HCT116 (cell line): ENCODE results near the gene GZMH. TPM values are rescaled to one million over a fixed set of nuclear protein-coding genes. Genes with fewer than 3 reads are reported as not detected.

Experiments used
- ATAC-seq: fragments of 200-7000 bp; cut with Tn5 transposase; 2 replicates; pipeline ENCODE4 v1.9.1; 2020; ENCODE audit warnings: mild to moderate bottlenecking, moderate library complexity
- BruUV-seq: library from RNA; stranded (reverse); fragments of 400-500 nt; replicated peaks from 2 replicates; lab custom pipeline; 2021; lab: Mats Ljungman, UMichigan
- CTCF ChIA-PET: fragments of 300-600 bp; sonication (Branson Sonifier 250); formaldehyde crosslinking; loops from one replicate; lab custom pipeline; 2021; ENCODE audit warnings: antibody characterized with exemption; lab: Charles Lee
- POLR2A ChIA-PET: fragments of 300-600, 350-600 bp; sonication (Branson Sonifier 250); formaldehyde crosslinking; loops from one replicate; lab custom pipeline; 2021; ENCODE audit warnings: antibody characterized with exemption; lab: Charles Lee
- RAD21 ChIA-PET, 2 experiments: fragments of 300-600 bp; sonication (Branson Sonifier 250); formaldehyde crosslinking; loops; one replicate each; lab custom pipeline; 2023; ENCODE audit warnings: low total read pairs in 2 of 2; ENCODE audit not compliant: uncharacterized antibody in 2 of 2, unreplicated experiment in 2 of 2, low non-redundant PET in 1 of 2; lab: Charles Lee
- DNase-seq: peaks from one replicate; pipeline ENCODE4 v3.0.0-alpha.2; 2010; ENCODE audit warnings: low read depth, low spot score
- H2AFZ ChIP-seq: fragments of 200-600 bp; shearing (Covaris generic), sonication (generic); 2 replicates; pipeline ENCODE4 v1.6.1; 2017; ENCODE audit warnings: low read depth, mixed run types, mixed read lengths, antibody characterized with exemption, low read length; ENCODE audit not compliant: poor library complexity, severe bottlenecking
- H3K27ac ChIP-seq: 2 replicates; pipeline ENCODE4 v1.5.1; 2012; ENCODE audit warnings: low read depth, low read length
- H3K27me3 ChIP-seq: fragments of 200-600 bp; sonication (generic); 2 replicates; pipeline ENCODE4 v1.6.1; 2016; ENCODE audit warnings: mixed run types, low read length, mixed read lengths; ENCODE audit not compliant: insufficient read depth
- H3K36me3 ChIP-seq, 2 experiments: fragments of 200-500 bp in 1 of 2; fragments of 200-600 bp in 1 of 2; sonication (Bioruptor generic) in 1 of 2; sonication (generic) in 1 of 2; 2 replicates each; pipeline versions ENCODE4 v1.5.1 to v1.6.1; 2014 to 2016; ENCODE audit warnings: low read length in 2 of 2, inconsistent platforms in 1 of 2, mixed read lengths in 1 of 2, mixed run types in 1 of 2; ENCODE audit not compliant: insufficient read depth in 2 of 2, control insufficient read depth in 1 of 2
- H3K4me1 ChIP-seq, 2 experiments: fragments of 200-600 bp in 1 of 2; sonication (generic) in 1 of 2; 2 replicates each; pipeline versions ENCODE4 v1.5.1 to v1.6.1; 2012 to 2017; ENCODE audit warnings: low read length in 2 of 2, inconsistent platforms in 1 of 2, mild to moderate bottlenecking in 1 of 2, mixed read lengths in 1 of 2, mixed run types in 1 of 2, moderate library complexity in 1 of 2; ENCODE audit not compliant: insufficient read depth in 2 of 2, control insufficient read depth in 1 of 2
- H3K4me2 ChIP-seq: fragments of 200-600 bp; sonication (generic); 2 replicates; pipeline ENCODE4 v1.6.1; 2017; ENCODE audit warnings: mixed run types, low read length, mixed read lengths
- H3K4me3 ChIP-seq, 2 experiments: fragments of 200-600 bp in 1 of 2; sonication (generic) in 1 of 2; replicated peaks in 1 of 2; 2 replicates each; pipeline ENCODE4 v1.5.1; 2011 to 2016; ENCODE audit warnings: low read length in 2 of 2, control low read depth in 1 of 2, low read depth in 1 of 2, mild to moderate bottlenecking in 1 of 2, mixed read lengths in 1 of 2, mixed run types in 1 of 2
- H3K79me2 ChIP-seq: fragments of 200-600 bp; sonication (generic); 2 replicates; pipeline ENCODE4 v1.6.1; 2017; ENCODE audit warnings: mild to moderate bottlenecking, mixed run types, low read length, moderate library complexity, mixed read lengths; ENCODE audit not compliant: insufficient read depth
- H3K9ac ChIP-seq: fragments of 200-600 bp; sonication (generic); 2 replicates; pipeline ENCODE4 v1.6.1; 2016; ENCODE audit warnings: low read length, mixed read lengths
- H3K9me2 ChIP-seq: fragments of 200-600 bp; sonication (generic), shearing (Covaris generic); 2 replicates; pipeline ENCODE4 v1.6.1; 2017; ENCODE audit warnings: mixed run types, mild to moderate bottlenecking, moderate library complexity; ENCODE audit not compliant: insufficient read depth
- H3K9me3 ChIP-seq, 2 experiments: fragments of 200-500 bp in 1 of 2; fragments of 200-600 bp in 1 of 2; sonication (Bioruptor generic) in 1 of 2; sonication (generic) in 1 of 2; 2 replicates each; pipeline ENCODE4 v1.6.1; 2014 to 2017; ENCODE audit warnings: low read length in 2 of 2, mixed read lengths in 2 of 2, inconsistent platforms in 1 of 2, low read depth in 1 of 2, mild to moderate bottlenecking in 1 of 2, mixed run types in 1 of 2, moderate library complexity in 1 of 2; ENCODE audit not compliant: control insufficient read depth in 1 of 2, insufficient read depth in 1 of 2
- H4K20me1 ChIP-seq: fragments of 200-600 bp; sonication (generic), shearing (Covaris generic); 2 replicates; pipeline ENCODE4 v1.6.1; 2017; ENCODE audit warnings: mixed run types, mild to moderate bottlenecking, moderate library complexity; ENCODE audit not compliant: insufficient read depth
- ATF3 ChIP-seq: IDR thresholded peaks from 2 replicates; pipeline ENCODE4 v1.6.1; 2012
- CBX3 ChIP-seq: IDR thresholded peaks from 2 replicates; pipeline ENCODE4 v1.6.1; 2012; ENCODE audit warnings: low read depth
- CEBPB ChIP-seq: IDR thresholded peaks from 2 replicates; pipeline ENCODE4 v1.6.1; 2012; ENCODE audit warnings: low read depth
- CTCF ChIP-seq, 3 experiments: fragments of 200-600 bp in 1 of 3; sonication (generic) in 1 of 3; IDR thresholded peaks in 2 of 3; conservative IDR thresholded peaks in 1 of 3; 2 replicates each; pipeline ENCODE4 v1.5.1; 2012 to 2017; ENCODE audit warnings: low read depth in 2 of 3, low read length in 2 of 3, antibody characterized with exemption in 1 of 3, borderline replicate concordance in 1 of 3, control low read depth in 1 of 3, mild to moderate bottlenecking in 1 of 3, mixed read lengths in 1 of 3, mixed run types in 1 of 3, moderate library complexity in 1 of 3; ENCODE audit not compliant: insufficient read depth in 1 of 3
- EGR1 ChIP-seq: IDR thresholded peaks from 2 replicates; pipeline ENCODE4 v1.6.1; 2012; ENCODE audit warnings: low read depth
- ELF1 ChIP-seq: IDR thresholded peaks from 2 replicates; pipeline ENCODE4 v1.6.1; 2012; ENCODE audit warnings: low read depth, borderline replicate concordance
- EZH2 ChIP-seq: fragments of 200-600 bp; sonication (generic); IDR thresholded peaks from 2 replicates; pipeline ENCODE4 v1.6.1; 2017; ENCODE audit warnings: antibody characterized with exemption, mixed run types
- FOSL1 ChIP-seq: IDR thresholded peaks from 2 replicates; pipeline ENCODE4 v1.6.1; 2012; ENCODE audit warnings: low read depth
- MAX ChIP-seq: IDR thresholded peaks from 2 replicates; pipeline ENCODE4 v1.6.1; 2012
- POLR2A ChIP-seq: IDR thresholded peaks from 2 replicates; pipeline ENCODE4 v1.7.0; 2011; ENCODE audit warnings: borderline replicate concordance; ENCODE audit not compliant: insufficient read depth, insufficient read length; ENCODE audit errors: extremely low read depth
- POLR2AphosphoS5 ChIP-seq: IDR thresholded peaks from 2 replicates; pipeline ENCODE4 v1.6.1; 2011; ENCODE audit warnings: mild to moderate bottlenecking, low read depth, low read length, moderate library complexity
- REST ChIP-seq: IDR thresholded peaks from 2 replicates; pipeline ENCODE4 v1.6.1; 2012; ENCODE audit warnings: low read depth
- SIN3A ChIP-seq: IDR thresholded peaks from 2 replicates; pipeline ENCODE4 v1.6.1; 2012; ENCODE audit warnings: low read depth
- SP1 ChIP-seq: IDR thresholded peaks from 2 replicates; pipeline ENCODE4 v1.6.1; 2012; ENCODE audit warnings: low read depth
- TCF7L2 ChIP-seq: IDR thresholded peaks from 2 replicates; pipeline ENCODE4 v1.7.0; 2011; ENCODE audit warnings: borderline replicate concordance, inconsistent platforms; ENCODE audit not compliant: insufficient read depth, insufficient read length; ENCODE audit errors: extremely low read depth
- YY1 ChIP-seq: IDR thresholded peaks from 2 replicates; pipeline ENCODE4 v1.6.1; 2011; ENCODE audit warnings: low read length, low read depth, moderate library complexity, mild to moderate bottlenecking; ENCODE audit not compliant: insufficient replicate concordance; ENCODE audit errors: extremely low read depth
- ZFX ChIP-seq: fragments of 450-650 bp; IDR thresholded peaks from 2 replicates; pipeline ENCODE4 v1.6.1; 2017
- ZNF274 ChIP-seq: fragments of 200-500 bp; sonication (Bioruptor generic); IDR thresholded peaks from 2 replicates; pipeline ENCODE4 v1.6.1; 2014; ENCODE audit warnings: mild to moderate bottlenecking, low read depth, low read length, inconsistent platforms
- intact Hi-C: fragments of 100-400 bp; cut with micrococcal nuclease; formaldehyde crosslinking; loops from 2 replicates; pipeline ENCODE4 v1.10.0; 2022
- total RNA-seq: library from RNA; stranded (reverse); gene quantifications from one replicate; pipeline ENCODE4 v1.2.1, GENCODE V29; 2021; ENCODE audit not compliant: unreplicated experiment

Gene GZMH
- total RNA-seq, 1 experiment from 2014 or later: not detected

GRCh38 chr14:24607081-24607480 is 2.4 kb downstream of the GZMH start:
- no peaks in the 10 kb centered on the region for H3K27me3 ChIP-seq
- no peaks in the 10 kb centered on the region for H3K9me2 ChIP-seq
- no peak overlapping the region for H3K4me3 ChIP-seq
- H3K36me3 ChIP-seq: no peaks in the 10 kb centered on the region
- ATAC-seq (no peak), DNase-seq (no peak)
- no peaks in the 10 kb centered on the region for H3K79me2 ChIP-seq
- no TSS peak for BruUV-seq
- H3K9me3 ChIP-seq: no peaks in the 10 kb centered on the region
- ChIA-PET POLR2A (no interaction called here), CTCF (no interaction called here), RAD21 (no interaction called here)
- H3K27ac ChIP-seq: no peak overlapping the region
- H4K20me1 ChIP-seq: no peaks in the 10 kb centered on the region
- H3K9ac ChIP-seq: no peak overlapping the region
- H3K4me2 ChIP-seq: no peak overlapping the region
- intact Hi-C loops: no loop called here
- H3K4me1 ChIP-seq: no peaks in the 10 kb centered on the region
- H2AFZ ChIP-seq: no peak overlapping the region
- TF ChIP-seq ZNF274 (no peak), MAX (no peak), ELF1 (no peak), POLR2A (no peak), CTCF (IDR thresholded peaks at IDR 0.05 in 2 of 3, conservative IDR thresholded peaks at IDR 0.05 in 1 of 3; ENCODE audit: borderline replicate concordance in 1 of 3, insufficient read depth in 1 of 3, low read depth in 2 of 3, low read length in 2 of 3) (no peak), CEBPB (no peak), CBX3 (no peak), SP1 (no peak), TCF7L2 (no peak), EGR1 (no peak)
- TF ChIP-seq, all 23 proteins: peak for 0

GRCh38 chr14:24606297-24606696 is 3.2 kb downstream of the GZMH start:
- Histone ChIP-seq H3K9ac (no peak overlapping the region), H3K9me3 (no peaks in the 10 kb centered on the region), H3K27ac (no peak overlapping the region), H2AFZ (no peak overlapping the region), H3K27me3 (no peaks in the 10 kb centered on the region), H3K79me2 (no peaks in the 10 kb centered on the region), H3K36me3 (no peaks in the 10 kb centered on the region), H3K4me2 (no peak overlapping the region), H3K4me3 (no peak overlapping the region), H3K9me2 (no peaks in the 10 kb centered on the region), H4K20me1 (no peaks in the 10 kb centered on the region), H3K4me1 (no peaks in the 10 kb centered on the region)
- RAD21 ChIA-PET: no interaction called here
- POLR2A ChIA-PET: no interaction called here
- ATAC-seq (no peak), DNase-seq (no peak)
- intact Hi-C loops: no loop called here
- no TSS peak for BruUV-seq
- CTCF ChIA-PET: no interaction called here
- TF ChIP-seq FOSL1 (no peak), EZH2 (no peak), ATF3 (no peak), ZFX (no peak), REST (no peak), SIN3A (no peak), ZNF274 (no peak), YY1 (no peak), POLR2AphosphoS5 (no peak), TCF7L2 (no peak)
